ENCODE measurements around the gene ADRA1B.

Gene ADRA1B

DNA sequence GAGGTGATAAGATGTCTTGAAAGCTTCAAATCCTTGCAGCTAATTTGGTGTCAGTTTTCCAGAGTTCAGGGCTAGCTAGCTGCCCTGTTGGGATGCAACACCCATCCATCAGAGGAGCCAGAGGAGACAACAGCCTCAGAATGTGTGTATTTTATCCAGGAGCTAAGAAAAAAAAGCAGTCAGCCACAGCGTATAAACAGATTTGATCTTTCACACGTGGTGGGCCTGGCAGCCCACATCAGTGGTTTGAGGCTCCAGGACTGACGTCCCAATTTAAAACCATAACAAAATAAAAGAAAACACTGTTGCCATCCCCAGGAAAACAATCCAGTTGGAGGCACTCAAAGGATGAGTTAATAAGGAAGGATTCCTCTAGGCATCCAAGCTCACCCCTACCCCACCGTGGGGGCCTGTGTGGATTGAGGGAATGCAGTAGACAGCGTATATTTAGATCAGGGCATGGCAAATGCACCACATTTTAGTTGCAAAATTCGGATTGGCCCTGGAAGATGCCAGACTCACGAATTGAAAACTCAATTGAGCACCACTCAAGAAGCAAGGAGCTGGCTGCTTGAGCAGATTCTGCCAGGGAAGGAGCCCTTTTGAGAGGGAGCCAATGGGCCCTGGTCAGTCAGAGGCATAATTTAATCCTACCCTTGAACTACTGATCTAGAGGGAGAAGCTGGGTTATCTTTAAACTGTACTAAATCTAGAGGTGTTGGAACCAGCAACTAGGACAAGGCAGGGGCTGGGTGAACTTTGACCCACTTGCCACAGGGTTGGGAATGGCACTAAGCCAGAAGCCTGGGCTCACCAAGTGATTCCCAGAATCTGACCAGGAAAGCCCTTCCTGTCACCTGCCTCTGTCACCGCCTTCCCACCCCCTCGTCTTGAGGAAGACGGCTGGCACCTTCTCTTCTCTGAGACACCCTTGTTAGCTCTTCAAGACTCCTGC lies 17.5 kb downstream of the ADRA1B start:
- DNase-seq (ENCODE audit: low spot score): no peak
- POLR2A ChIA-PET (ENCODE audit: low non-redundant PET): no interaction called here
- H3K27ac ChIP-seq: no peak overlapping the region
- CTCF ChIA-PET: no interaction called here
- TF ChIP-seq, protein P1, sequence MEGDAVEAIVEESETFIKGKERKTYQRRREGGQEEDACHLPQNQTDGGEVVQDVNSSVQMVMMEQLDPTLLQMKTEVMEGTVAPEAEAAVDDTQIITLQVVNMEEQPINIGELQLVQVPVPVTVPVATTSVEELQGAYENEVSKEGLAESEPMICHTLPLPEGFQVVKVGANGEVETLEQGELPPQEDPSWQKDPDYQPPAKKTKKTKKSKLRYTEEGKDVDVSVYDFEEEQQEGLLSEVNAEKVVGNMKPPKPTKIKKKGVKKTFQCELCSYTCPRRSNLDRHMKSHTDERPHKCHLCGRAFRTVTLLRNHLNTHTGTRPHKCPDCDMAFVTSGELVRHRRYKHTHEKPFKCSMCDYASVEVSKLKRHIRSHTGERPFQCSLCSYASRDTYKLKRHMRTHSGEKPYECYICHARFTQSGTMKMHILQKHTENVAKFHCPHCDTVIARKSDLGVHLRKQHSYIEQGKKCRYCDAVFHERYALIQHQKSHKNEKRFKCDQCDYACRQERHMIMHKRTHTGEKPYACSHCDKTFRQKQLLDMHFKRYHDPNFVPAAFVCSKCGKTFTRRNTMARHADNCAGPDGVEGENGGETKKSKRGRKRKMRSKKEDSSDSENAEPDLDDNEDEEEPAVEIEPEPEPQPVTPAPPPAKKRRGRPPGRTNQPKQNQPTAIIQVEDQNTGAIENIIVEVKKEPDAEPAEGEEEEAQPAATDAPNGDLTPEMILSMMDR (conservative IDR thresholded peaks at IDR 0.05; ENCODE audit: low read depth): no peak

DNA sequence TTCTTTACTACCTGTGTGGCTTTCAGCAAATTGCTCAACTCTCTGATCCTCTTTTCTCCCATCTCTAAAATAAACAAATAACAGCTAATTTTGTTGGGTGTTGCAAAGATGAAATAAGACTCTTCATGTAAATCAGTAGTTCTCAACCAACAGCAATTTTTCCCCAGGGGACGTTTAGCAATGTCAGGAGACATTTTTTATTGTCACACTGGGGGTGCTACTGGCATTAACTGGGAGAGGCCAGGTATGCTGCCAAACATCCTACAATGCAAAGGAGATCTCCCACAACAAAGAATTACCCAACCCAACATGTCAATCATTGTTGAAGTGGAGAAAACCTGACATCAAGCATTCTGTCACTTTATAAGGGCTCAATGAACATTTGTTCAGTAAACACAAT lies 19.7 kb downstream of the ADRA1B start:
- no peak for DNase-seq (ENCODE audit: low spot score)
- CTCF ChIA-PET: no interaction called here
- POLR2A ChIA-PET (ENCODE audit: low non-redundant PET): no interaction called here
- H3K27ac ChIP-seq: no peak overlapping the region
- TF ChIP-seq, protein P1 (conservative IDR thresholded peaks at IDR 0.05; ENCODE audit: low read depth): no peak

GRCh38 chr5:159936686-159937329 lies 20.5 kb downstream of the ADRA1B start:
- TF ChIP-seq, protein P1 (conservative IDR thresholded peaks at IDR 0.05; ENCODE audit: low read depth): no peak
- DNase-seq (ENCODE audit: low spot score): peak; percentile 81
- H3K27ac ChIP-seq: peak overlapping the region; percentile 72
- POLR2A ChIA-PET (ENCODE audit: low non-redundant PET): no interaction called here
- CTCF ChIA-PET: interaction anchor here (0.7 kb wide), 1 partner anchor 305 kb away, joined by 3 read pairs; no protein-coding TSS in a partner anchor

GRCh38 chr5:159937580-159937979 lies 21.3 kb downstream of the ADRA1B start:
- DNase-seq (ENCODE audit: low spot score): no peak
- H3K27ac ChIP-seq: peak overlapping the region; percentile 72
- TF ChIP-seq, protein P1 (conservative IDR thresholded peaks at IDR 0.05; ENCODE audit: low read depth): no peak
- CTCF ChIA-PET: interaction anchor here (0.7 kb wide), 1 partner anchor 304 kb away, joined by 3 read pairs; no protein-coding TSS in a partner anchor
- POLR2A ChIA-PET (ENCODE audit: low non-redundant PET): no interaction called here

GRCh38 chr5:159943326-159943725 lies 27.0 kb downstream of the ADRA1B start:
- TF ChIP-seq, protein P1 (conservative IDR thresholded peaks at IDR 0.05; ENCODE audit: low read depth): no peak
- CTCF ChIA-PET: no interaction called here

DNA sequence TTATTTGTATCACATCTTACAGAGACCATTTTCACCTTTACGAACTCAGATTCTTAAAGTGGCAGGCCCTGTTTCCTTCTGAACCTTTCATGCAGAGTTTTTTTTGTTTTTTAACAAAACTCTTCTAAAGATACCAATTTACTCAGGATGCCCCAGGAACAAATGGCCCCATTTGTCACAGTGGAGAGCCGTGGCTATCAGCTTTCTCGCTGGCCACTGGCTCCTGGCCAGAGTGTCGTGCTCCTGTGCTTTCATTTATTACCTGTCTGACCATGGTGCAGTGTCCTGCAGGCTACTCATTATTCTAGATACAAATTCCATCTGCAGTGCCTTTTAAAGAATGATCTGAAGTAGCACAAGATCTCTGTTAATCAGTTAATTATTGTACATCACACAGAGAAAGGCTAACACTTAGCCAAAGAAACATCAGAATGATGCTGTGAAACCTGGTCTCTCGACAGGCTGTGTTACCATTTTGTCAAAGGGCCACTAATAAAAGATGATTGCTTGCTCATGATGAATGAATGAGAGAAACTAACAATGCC lies 27.8 kb downstream of the ADRA1B start:
- POLR2A ChIA-PET (ENCODE audit: low non-redundant PET): no interaction called here

More at GRCh38 chr5:159943326-159943725, 27.0 kb downstream of the ADRA1B start:
- POLR2A ChIA-PET (ENCODE audit: low non-redundant PET): no interaction called here
- no peak for DNase-seq (ENCODE audit: low spot score)
- no peak overlapping the region for H3K27ac ChIP-seq

More for the DNA sequence above, 27.8 kb downstream of the ADRA1B start:
- no peak for DNase-seq (ENCODE audit: low spot score)
- CTCF ChIA-PET: no interaction called here
- TF ChIP-seq, protein P1 (conservative IDR thresholded peaks at IDR 0.05; ENCODE audit: low read depth): no peak
- no peak overlapping the region for H3K27ac ChIP-seq

Data from RWPE1 (cell line).